DMS 273 treated with DMSO at 0.1 percent for 48 hours (cell line): ENCODE measurements around the gene RNPEP.
"Not testable (repeated sequence)": the region's sequence is repeated elsewhere in the genome, so short reads cannot be mapped to it uniquely, and the experiment has no call there.

ENCODE experiments used
- DNase-seq: peaks from one replicate; lab custom pipeline; 2025; lab: John Stamatoyannopoulos, UW

RNPEP gene

GRCh38 chr1:202036595-202037387, 54.3 kb downstream of the RNPEP start:
- DNase-seq: no peak

- no peak for DNase-seq
These were observed 55.4 kb downstream of the RNPEP start for GRCh38 chr1:202037706-202038296.

- no peak for DNase-seq
These were observed 56.4 kb downstream of the RNPEP start for GRCh38 chr1:202038688-202039346.

GRCh38 chr1:202045705-202046104, 63.3 kb downstream of the RNPEP start:
- DNase-seq: no peak

- DNase-seq: no peak
These were observed 63.8 kb downstream of the RNPEP start for GRCh38 chr1:202046227-202046626.

- DNase-seq: no peak
These were observed 64.6 kb downstream of the RNPEP start for GRCh38 chr1:202046748-202047708.

- no peak for DNase-seq
These were observed 65.5 kb downstream of the RNPEP start for GRCh38 chr1:202047977-202048376.

GRCh38 chr1:202049129-202049528, 66.7 kb downstream of the RNPEP start:
- DNase-seq: no peak

GRCh38 chr1:202054094-202054493, 71.6 kb downstream of the RNPEP start:
- no peak for DNase-seq

- not testable (repeated sequence) for DNase-seq
These were observed 72.2 kb downstream of the RNPEP start for GRCh38 chr1:202054673-202055072.
